Measurements from ENCODE around the gene SLX9. TPM values are rescaled to one million over a fixed set of nuclear protein-coding genes. Genes with fewer than 3 reads are reported as not detected.

Gene SLX9
- total RNA-seq, 6 experiments from 2014 or later: 27.7 to 34.7 (median 31.5) TPM

- no peaks in the 10 kb centered on the region; the same call in 1 of the 2 replicates for H3K27me3 Mint-ChIP-seq (ENCODE audit: insufficient read depth)
- peaks cover 32% of the 10 kb centered on the region for H3K36me3 Mint-ChIP-seq (ENCODE audit: low read depth)
- H3K9me3 Mint-ChIP-seq: no peaks in the 10 kb centered on the region
- TF ChIP-seq, protein P1, sequence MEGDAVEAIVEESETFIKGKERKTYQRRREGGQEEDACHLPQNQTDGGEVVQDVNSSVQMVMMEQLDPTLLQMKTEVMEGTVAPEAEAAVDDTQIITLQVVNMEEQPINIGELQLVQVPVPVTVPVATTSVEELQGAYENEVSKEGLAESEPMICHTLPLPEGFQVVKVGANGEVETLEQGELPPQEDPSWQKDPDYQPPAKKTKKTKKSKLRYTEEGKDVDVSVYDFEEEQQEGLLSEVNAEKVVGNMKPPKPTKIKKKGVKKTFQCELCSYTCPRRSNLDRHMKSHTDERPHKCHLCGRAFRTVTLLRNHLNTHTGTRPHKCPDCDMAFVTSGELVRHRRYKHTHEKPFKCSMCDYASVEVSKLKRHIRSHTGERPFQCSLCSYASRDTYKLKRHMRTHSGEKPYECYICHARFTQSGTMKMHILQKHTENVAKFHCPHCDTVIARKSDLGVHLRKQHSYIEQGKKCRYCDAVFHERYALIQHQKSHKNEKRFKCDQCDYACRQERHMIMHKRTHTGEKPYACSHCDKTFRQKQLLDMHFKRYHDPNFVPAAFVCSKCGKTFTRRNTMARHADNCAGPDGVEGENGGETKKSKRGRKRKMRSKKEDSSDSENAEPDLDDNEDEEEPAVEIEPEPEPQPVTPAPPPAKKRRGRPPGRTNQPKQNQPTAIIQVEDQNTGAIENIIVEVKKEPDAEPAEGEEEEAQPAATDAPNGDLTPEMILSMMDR (IDR thresholded peaks at IDR 0.05): no peak
- H3K4me1 Mint-ChIP-seq (ENCODE audit: low read depth): peaks cover 12% of the 10 kb centered on the region
- no peak overlapping the region for H3K4me3 Mint-ChIP-seq
- peak overlapping the region; percentile 31 for H3K27ac Mint-ChIP-seq
- no peak for DNase-seq
These were observed 29.3 kb downstream of the SLX9 start for GRCh38 chr21:44969066-44969670.

GRCh38 chr21:44969931-44970755, 30.3 kb downstream of the SLX9 start:
- Mint-ChIP-seq H3K4me3 (no peak overlapping the region), H3K36me3 (ENCODE audit: low read depth) (peaks cover 23% of the 10 kb centered on the region), H3K27ac (peak overlapping the region; percentile 31; the same call in 1 of the 2 replicates), H3K27me3 (ENCODE audit: insufficient read depth) (no peaks in the 10 kb centered on the region; the same call in 1 of the 2 replicates), H3K9me3 (no peaks in the 10 kb centered on the region), H3K4me1 (ENCODE audit: low read depth) (peaks cover 12% of the 10 kb centered on the region)
- peak; percentile 25 for DNase-seq
- TF ChIP-seq, protein P1 (IDR thresholded peaks at IDR 0.05): no peak

DNA sequence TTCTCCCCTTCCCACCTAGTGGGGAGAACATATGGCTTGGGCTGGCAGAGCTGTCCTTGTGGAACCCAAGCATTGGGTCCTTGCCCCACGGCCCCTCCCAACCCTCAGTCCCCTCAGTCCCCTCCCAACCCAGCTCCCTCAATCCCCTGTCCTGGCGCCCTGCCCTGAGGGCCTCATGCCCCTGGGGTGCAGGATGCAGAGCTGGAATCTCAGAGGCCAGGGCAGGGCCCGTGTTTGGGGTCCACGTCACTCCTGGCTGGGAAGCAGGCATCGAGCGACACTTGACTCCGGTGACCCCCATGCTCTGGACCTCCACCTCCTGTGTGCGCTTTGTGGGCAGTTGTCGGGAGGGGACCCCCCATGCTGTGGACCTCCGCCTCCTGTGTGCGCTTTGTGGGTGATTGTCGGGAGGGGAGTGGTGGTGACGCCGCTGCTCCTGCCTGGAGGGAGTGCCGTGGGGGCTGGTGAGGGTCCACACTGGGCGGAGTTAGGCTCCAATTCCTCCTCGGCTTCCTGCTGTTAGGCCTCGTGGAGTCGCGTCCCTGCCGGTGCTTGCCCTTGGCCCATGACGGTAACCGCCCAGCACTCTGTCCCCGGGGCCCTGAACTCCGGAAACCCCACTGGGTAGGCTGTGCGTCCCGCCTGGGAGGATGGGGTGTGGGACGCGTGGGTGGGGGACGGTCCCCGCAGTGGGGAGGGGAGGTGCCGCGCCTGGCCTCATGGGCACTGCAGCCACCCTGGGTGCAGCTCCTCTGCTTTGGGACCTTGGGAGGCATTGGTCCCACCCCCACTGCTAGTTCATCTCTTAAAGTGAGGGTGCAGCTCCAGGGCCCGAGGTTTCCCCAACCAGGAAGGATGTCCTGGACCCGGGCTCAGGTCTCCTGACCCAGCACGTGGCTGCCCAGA, 31.2 kb downstream of the SLX9 start:
- Mint-ChIP-seq H3K9me3 (no peaks in the 10 kb centered on the region), H3K4me1 (ENCODE audit: low read depth) (peaks cover 12% of the 10 kb centered on the region), H3K27me3 (ENCODE audit: insufficient read depth) (no peaks in the 10 kb centered on the region; the same call in 1 of the 2 replicates), H3K36me3 (ENCODE audit: low read depth) (peaks cover 18% of the 10 kb centered on the region), H3K4me3 (no peak overlapping the region), H3K27ac (no peak overlapping the region)
- TF ChIP-seq, protein P1 (IDR thresholded peaks at IDR 0.05): no peak
- DNase-seq: no peak

DNA sequence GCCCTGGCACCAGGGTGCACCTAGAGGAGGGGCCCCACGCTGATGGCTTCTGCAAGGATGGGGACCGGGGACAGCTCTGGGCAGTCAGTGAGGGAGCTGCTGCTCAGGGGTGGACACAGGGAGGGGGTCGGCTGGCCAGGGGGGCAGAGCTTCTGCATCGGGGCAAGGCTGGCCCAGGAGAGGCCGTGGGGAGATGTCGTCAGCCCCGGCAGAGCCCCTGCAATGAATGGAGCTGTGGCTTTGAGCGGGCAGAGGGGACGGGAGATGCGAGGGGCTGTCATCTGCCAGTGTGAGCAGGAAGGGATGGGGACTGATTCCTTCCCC, 31.8 kb downstream of the SLX9 start:
- H3K4me1 Mint-ChIP-seq (ENCODE audit: low read depth): peaks cover 12% of the 10 kb centered on the region
- H3K9me3 Mint-ChIP-seq: no peaks in the 10 kb centered on the region
- no peaks in the 10 kb centered on the region; the same call in 1 of the 2 replicates for H3K27me3 Mint-ChIP-seq (ENCODE audit: insufficient read depth)
- TF ChIP-seq, protein P1 (IDR thresholded peaks at IDR 0.05): no peak
- peaks cover 18% of the 10 kb centered on the region for H3K36me3 Mint-ChIP-seq (ENCODE audit: low read depth)
- no peak overlapping the region for H3K4me3 Mint-ChIP-seq
- no peak for DNase-seq
- no peak overlapping the region for H3K27ac Mint-ChIP-seq

- no peaks in the 10 kb centered on the region for H3K9me3 Mint-ChIP-seq
- DNase-seq: no peak
- H3K27ac Mint-ChIP-seq: no peak overlapping the region
- H3K4me1 Mint-ChIP-seq (ENCODE audit: low read depth): peaks cover 12% of the 10 kb centered on the region
- H3K4me3 Mint-ChIP-seq: no peak overlapping the region
- TF ChIP-seq, protein P1 (IDR thresholded peaks at IDR 0.05): no peak; the same call in 1 of the 2 replicates
- peaks cover 18% of the 10 kb centered on the region for H3K36me3 Mint-ChIP-seq (ENCODE audit: low read depth)
- no peaks in the 10 kb centered on the region for H3K27me3 Mint-ChIP-seq (ENCODE audit: insufficient read depth)
These were observed 32.5 kb downstream of the SLX9 start for GRCh38 chr21:44972301-44972814.

All from HFFc6 (cell line).